Neuronal stem cell (in vitro differentiated cells): Measurements from ENCODE around the gene ABCC4.
A peak's percentile ranks its signal among the peaks of the same experiment; 100 is the strongest.

ENCODE experiments used
- DNase-seq: peaks from one replicate; pipeline ENCODE4 v3.0.0-alpha.2; 2013; ENCODE audit warnings: low spot score
- H2AFZ ChIP-seq: one replicate; pipeline ENCODE4 v1.6.1; 2013; ENCODE audit warnings: mild to moderate bottlenecking, low read length, inconsistent platforms
- H2AK5ac ChIP-seq: 2 replicates; pipeline ENCODE4 v1.6.1; 2013; ENCODE audit warnings: low read depth, mild to moderate bottlenecking, inconsistent platforms, low read length, moderate library complexity, mixed read lengths
- H2BK120ac ChIP-seq: 2 replicates; pipeline ENCODE4 v1.6.1; 2013; ENCODE audit warnings: low read depth, mild to moderate bottlenecking, inconsistent platforms, low read length, moderate library complexity, mixed read lengths
- H2BK12ac ChIP-seq: one replicate; pipeline ENCODE4 v1.6.1; 2013; ENCODE audit warnings: low read length, inconsistent platforms
- H2BK15ac ChIP-seq: 2 replicates; pipeline ENCODE4 v1.6.1; 2013; ENCODE audit warnings: mild to moderate bottlenecking, low read length, inconsistent platforms, mixed read lengths
- H2BK5ac ChIP-seq: one replicate; pipeline ENCODE4 v1.6.1; 2013; ENCODE audit warnings: inconsistent platforms, mild to moderate bottlenecking, low read length, moderate library complexity
- H3K14ac ChIP-seq: one replicate; pipeline ENCODE4 v1.6.1; 2013; ENCODE audit warnings: low read length, inconsistent platforms
- H3K18ac ChIP-seq: 2 replicates; pipeline ENCODE4 v1.6.1; 2013; ENCODE audit warnings: low read length, inconsistent platforms
- H3K23ac ChIP-seq: 2 replicates; pipeline ENCODE4 v1.6.1; 2013; ENCODE audit warnings: low read depth, mild to moderate bottlenecking, mixed read lengths, low read length, inconsistent platforms; ENCODE audit not compliant: poor library complexity
- H3K27ac ChIP-seq: replicated peaks from 3 replicates; pipeline ENCODE4 v1.5.1; 2013; ENCODE audit warnings: low read length, inconsistent platforms
- H3K27me3 ChIP-seq, 3 experiments: 2 replicates each; pipeline ENCODE4 v1.6.1; 2013; ENCODE audit warnings: low read length in 3 of 3, mild to moderate bottlenecking in 2 of 3, inconsistent platforms in 1 of 3, low read depth in 1 of 3, mixed read lengths in 1 of 3, moderate library complexity in 1 of 3; ENCODE audit not compliant: control insufficient read depth in 3 of 3, insufficient read depth in 3 of 3
- H3K36me3 ChIP-seq, 2 donors: replicated peaks in 1 of 2; 2 replicates each; pipeline ENCODE4 v1.6.1; 2013; ENCODE audit warnings: low read length in 2 of 2; ENCODE audit not compliant: control insufficient read depth in 2 of 2, insufficient read depth in 2 of 2
- H3K4ac ChIP-seq: 2 replicates; pipeline ENCODE4 v1.6.1; 2013; ENCODE audit warnings: inconsistent platforms, mild to moderate bottlenecking, low read length, moderate library complexity
- H3K4me1 ChIP-seq, 2 donors: 1 replicate in 1 of 2; 2 replicates in 1 of 2; pipeline ENCODE4 v1.6.1; 2013; ENCODE audit warnings: low read length in 2 of 2, low read depth in 1 of 2; ENCODE audit not compliant: control insufficient read depth in 2 of 2, insufficient read depth in 1 of 2
- H3K4me2 ChIP-seq: one replicate; pipeline ENCODE4 v1.6.1; 2013; ENCODE audit warnings: mild to moderate bottlenecking, low read length, inconsistent platforms; ENCODE audit not compliant: insufficient read depth, poor library complexity, severe bottlenecking
- H3K4me3 ChIP-seq, 2 donors: 2 replicates each; pipeline ENCODE4 v1.5.1; 2013; ENCODE audit warnings: low read length in 2 of 2, mild to moderate bottlenecking in 2 of 2, inconsistent platforms in 1 of 2, moderate library complexity in 1 of 2
- H3K79me1 ChIP-seq: one replicate; pipeline ENCODE4 v1.6.1; 2013; ENCODE audit warnings: low read depth, mild to moderate bottlenecking, inconsistent platforms, low read length, moderate library complexity
- H3K9ac ChIP-seq: one replicate; pipeline ENCODE4 v1.6.1; 2013; ENCODE audit warnings: mild to moderate bottlenecking, low read depth, low read length, inconsistent platforms; ENCODE audit not compliant: poor library complexity
- H3K9me3 ChIP-seq, 2 donors: replicated peaks in 1 of 2; 2 replicates each; pipeline versions ENCODE3 to v1.6.1; 2013; ENCODE audit warnings: low read length in 2 of 2, mild to moderate bottlenecking in 2 of 2, inconsistent platforms in 1 of 2, low read depth in 1 of 2, mixed read lengths in 1 of 2, moderate library complexity in 1 of 2; ENCODE audit not compliant: control insufficient read depth in 2 of 2, insufficient read depth in 1 of 2
- H4K8ac ChIP-seq: one replicate; pipeline ENCODE4 v1.6.1; 2013; ENCODE audit warnings: low read depth, mild to moderate bottlenecking, inconsistent platforms, low read length, moderate library complexity
- H4K91ac ChIP-seq: one replicate; pipeline ENCODE4 v1.6.1; 2013; ENCODE audit warnings: low read length, low read depth, mild to moderate bottlenecking, inconsistent platforms; ENCODE audit not compliant: poor library complexity
- WGBS, 2 donors: extraction: QIAGEN DNeasy Blood & Tissue Kit; methylation state at CpG; one replicate each; pipeline ENCODE4 v1.1.7; 2013; ENCODE audit warnings: missing lambda C conversion rate in 2 of 2, mixed read lengths in 1 of 2; ENCODE audit not compliant: insufficient read length in 2 of 2, insufficient replicate concordance in 1 of 2; ENCODE audit errors: extremely low coverage in 2 of 2; 5-methylcytosine and 5-hydroxymethylcytosine counted together

ABCC4 gene

DNA sequence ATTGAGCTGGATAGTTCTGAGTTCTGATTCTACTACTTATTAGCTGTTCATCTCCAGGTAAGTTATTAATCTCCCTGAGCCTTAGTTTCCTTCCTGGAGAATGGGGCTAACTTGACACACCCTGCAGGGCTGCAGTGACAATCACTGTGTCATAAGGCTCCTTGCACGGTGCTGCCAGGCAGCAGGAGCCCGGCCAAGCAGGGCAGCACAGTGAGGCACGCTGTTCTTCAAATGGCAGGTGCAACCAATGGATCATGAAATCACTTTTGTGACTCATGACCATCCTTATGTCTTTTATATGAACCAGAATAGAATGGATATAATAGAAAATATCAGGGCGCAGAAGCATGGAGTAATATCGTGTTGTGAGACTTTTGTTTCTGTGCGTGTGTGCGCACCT lies 242.6 kb downstream of the ABCC4 start:
- H3K18ac ChIP-seq = peak overlapping the region; percentile 92
- H3K27me3 ChIP-seq = no peaks in the 10 kb centered on the region
- no peak overlapping the region for H2BK15ac ChIP-seq
- no peak overlapping the region for H2AFZ ChIP-seq
- peaks cover 21 to 26% of the 10 kb centered on the region in 2 donors for H3K4me1 ChIP-seq
- DNase-seq = no peak
- no peak overlapping the region for H3K9ac ChIP-seq
- H2BK12ac ChIP-seq = peak overlapping the region; percentile 87
- no peaks in the 10 kb centered on the region for H3K79me1 ChIP-seq
- no peak overlapping the region for H3K4me2 ChIP-seq
- no peak overlapping the region for H3K4me3 ChIP-seq
- H2AK5ac ChIP-seq = peak overlapping the region; percentile 90
- H2BK5ac ChIP-seq = no peak overlapping the region
- H3K4ac ChIP-seq = no peak overlapping the region
- peak overlapping the region; percentile 80 for H4K91ac ChIP-seq
- no peaks in the 10 kb centered on the region for H3K36me3 ChIP-seq
- no peak overlapping the region for H3K14ac ChIP-seq
- no peak overlapping the region for H3K23ac ChIP-seq
- H3K9me3 ChIP-seq = no peaks in the 10 kb centered on the region
- WGBS, 2 donors = no CpG with 5 or more reads among the region's 7 CpGs
- H4K8ac ChIP-seq = no peak overlapping the region
- H2BK120ac ChIP-seq = peak overlapping the region; percentile 72
- peak overlapping the region; percentile 38 for H3K27ac ChIP-seq

DNA sequence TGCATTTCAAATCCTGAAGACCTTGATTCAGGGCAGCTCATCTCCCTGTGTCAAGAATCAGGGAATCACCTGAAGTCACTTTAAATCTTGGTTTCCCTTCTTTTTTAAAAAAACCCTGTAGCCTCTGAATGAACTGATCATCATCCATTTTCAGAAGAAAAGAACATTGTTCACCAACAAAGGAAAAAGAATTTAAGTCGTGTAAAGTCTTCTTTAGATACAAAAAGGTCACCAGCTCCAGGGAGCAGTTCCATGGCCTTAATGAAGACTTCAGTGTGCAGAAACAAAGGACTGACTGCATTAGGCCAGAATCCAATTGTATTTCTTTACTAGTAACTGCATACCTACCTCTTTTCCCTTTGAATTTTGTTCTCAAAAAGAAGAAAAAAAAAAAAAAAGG lies 245.0 kb downstream of the ABCC4 start:
- Histone ChIP-seq H3K9ac (no peak overlapping the region), H2BK120ac (no peak overlapping the region), H3K18ac (peak overlapping the region; percentile 33), H3K36me3 (no peaks in the 10 kb centered on the region), H2BK15ac (no peak overlapping the region), H3K4me2 (peak overlapping the region; percentile 46), H3K23ac (no peak overlapping the region), H3K4me3 (no peak overlapping the region), H3K4ac (no peak overlapping the region), H4K8ac (no peak overlapping the region), H3K27ac (peak overlapping the region; percentile 99), H2AK5ac (no peak overlapping the region), H4K91ac (no peak overlapping the region), H2AFZ (no peak overlapping the region), H2BK5ac (peak overlapping the region; percentile 57), H3K9me3 (no peaks in the 10 kb centered on the region), H2BK12ac (no peak overlapping the region), H3K14ac (no peak overlapping the region), H3K27me3 (no peaks in the 10 kb centered on the region), H3K4me1 (peaks cover 21 to 26% of the 10 kb centered on the region in 2 donors), H3K79me1 (no peaks in the 10 kb centered on the region)
- WGBS, 2 donors = no CpG with 5 or more reads among the region's 1 CpG
- peak; percentile 74 for DNase-seq

DNA sequence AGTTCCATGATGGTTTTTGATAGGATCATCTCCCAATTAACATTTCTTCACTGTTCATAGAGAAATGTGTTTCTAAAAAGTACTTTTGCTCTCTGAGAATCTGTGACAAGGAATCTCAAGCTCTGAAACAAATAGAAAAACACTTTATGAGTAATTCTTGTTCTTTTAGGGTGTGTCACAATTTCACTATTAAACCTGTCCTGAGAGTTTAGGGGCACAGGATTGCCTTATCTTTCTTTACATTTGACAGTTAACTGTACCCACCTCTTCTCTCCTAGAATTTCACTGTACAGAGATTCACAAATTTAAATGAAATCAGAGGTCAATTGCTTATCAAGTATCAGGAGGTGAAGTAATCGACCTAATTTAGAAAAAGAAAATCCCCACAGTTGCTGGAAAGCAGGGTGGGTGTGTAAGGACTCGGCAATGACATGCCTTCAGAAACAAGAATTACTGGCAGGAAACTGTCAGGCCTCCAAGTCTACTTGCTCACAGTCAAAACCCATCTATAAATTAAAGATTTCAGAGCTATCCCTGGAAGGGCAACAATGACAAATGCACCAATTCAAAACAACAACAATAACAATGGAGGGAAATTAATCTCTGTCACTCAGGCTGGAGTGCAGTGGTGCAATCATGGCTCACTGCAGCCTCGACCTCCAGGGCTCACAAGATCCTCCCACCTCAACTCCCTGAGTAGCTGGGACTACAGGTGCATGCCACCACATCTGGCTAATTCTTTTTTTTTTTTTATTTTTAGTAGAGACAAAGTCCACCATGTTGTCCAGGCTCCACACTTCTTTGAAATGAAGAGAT lies 250.2 kb downstream of the ABCC4 start:
- DNase-seq = no peak
- no peak overlapping the region for H3K23ac ChIP-seq
- no CpG with 5 or more reads among the region's 3 CpGs for WGBS, 2 donors

DNA sequence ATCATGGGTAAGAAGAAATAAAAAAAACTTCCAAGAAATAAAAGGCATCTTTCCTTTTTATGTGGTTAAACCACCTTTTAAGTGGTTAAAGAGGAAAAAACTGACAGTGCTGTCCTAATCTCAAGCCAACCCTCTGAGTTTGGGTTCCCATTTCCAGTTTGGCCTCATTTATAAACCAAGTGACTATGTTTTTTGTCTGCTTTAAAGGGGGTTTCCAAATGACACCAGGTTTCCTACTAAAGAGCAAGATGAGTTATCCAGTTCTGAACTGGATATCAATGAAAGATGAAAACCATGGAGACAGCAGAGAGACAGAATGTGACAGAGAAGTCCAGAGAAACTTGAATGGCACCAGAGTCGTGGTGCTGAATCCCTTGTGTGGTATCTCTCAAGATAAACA lies 251.5 kb downstream of the ABCC4 start:
- no peak overlapping the region for H3K27ac ChIP-seq
- H3K4me1 ChIP-seq = peaks cover 0 to 5% of the 10 kb centered on the region in 2 donors
- DNase-seq = no peak
- H2AK5ac ChIP-seq = no peak overlapping the region
- H2BK120ac ChIP-seq = no peak overlapping the region
- no peak overlapping the region for H2BK12ac ChIP-seq
- no CpG with 5 or more reads among the region's 1 CpG for WGBS, 2 donors
- H3K23ac ChIP-seq = no peak overlapping the region
- no peak overlapping the region for H3K9ac ChIP-seq
- H3K9me3 ChIP-seq = no peaks in the 10 kb centered on the region
- no peak overlapping the region for H3K4ac ChIP-seq
- no peak overlapping the region for H3K4me3 ChIP-seq
- H3K4me2 ChIP-seq = no peak overlapping the region
- H3K27me3 ChIP-seq = no peaks in the 10 kb centered on the region
- no peaks in the 10 kb centered on the region for H3K79me1 ChIP-seq
- no peaks in the 10 kb centered on the region for H3K36me3 ChIP-seq
- H2BK5ac ChIP-seq = no peak overlapping the region
- no peak overlapping the region for H3K14ac ChIP-seq
- no peak overlapping the region for H2AFZ ChIP-seq
- no peak overlapping the region for H3K18ac ChIP-seq
- no peak overlapping the region for H4K91ac ChIP-seq
- H4K8ac ChIP-seq = no peak overlapping the region
- no peak overlapping the region for H2BK15ac ChIP-seq

More for the DNA sequence above, 250.2 kb downstream of the ABCC4 start:
- Histone ChIP-seq H3K4me2 (no peak overlapping the region), H3K4me1 (peaks cover 4 to 11% of the 10 kb centered on the region in 2 donors), H4K91ac (no peak overlapping the region), H2BK5ac (no peak overlapping the region), H3K14ac (no peak overlapping the region), H3K9ac (no peak overlapping the region), H3K4ac (no peak overlapping the region), H3K36me3 (no peaks in the 10 kb centered on the region), H3K18ac (no peak overlapping the region), H2BK12ac (no peak overlapping the region), H2AK5ac (no peak overlapping the region), H3K79me1 (no peaks in the 10 kb centered on the region), H2AFZ (no peak overlapping the region), H3K27me3 (no peaks in the 10 kb centered on the region), H3K27ac (no peak overlapping the region), H2BK15ac (no peak overlapping the region), H3K4me3 (no peak overlapping the region), H2BK120ac (no peak overlapping the region), H4K8ac (no peak overlapping the region), H3K9me3 (no peaks in the 10 kb centered on the region)
